Aorta (tissue), 5 donors: ENCODE measurements around the gene DPP8. TPM values are rescaled to one million over a fixed set of nuclear protein-coding genes. Genes with fewer than 3 reads are reported as not detected.
A peak's percentile ranks its signal among the peaks of the same experiment; 100 is the strongest.

Experiments
- ATAC-seq: fragments of 200-7000 bp; cut with Tn5 transposase; one replicate; pipeline ENCODE4 v1.9.1; 2022; ENCODE audit warnings: moderate library complexity; ENCODE audit not compliant: low FRiP score
- DNase-seq, 2 donors: peaks; one replicate each; pipeline ENCODE4 v3.0.0-alpha.2; 2020
- H3K27ac ChIP-seq, 2 donors: one replicate each; pipeline ENCODE4 v1.5.1; 2013; ENCODE audit warnings: low read length in 2 of 2, mild to moderate bottlenecking in 2 of 2, moderate library complexity in 2 of 2, control low read depth in 1 of 2, inconsistent platforms in 1 of 2, low read depth in 1 of 2
- H3K27me3 ChIP-seq, 2 donors: one replicate each; pipeline ENCODE4 v1.6.1; 2013; ENCODE audit warnings: control low read depth in 1 of 2, low read length in 1 of 2, mild to moderate bottlenecking in 1 of 2, moderate library complexity in 1 of 2; ENCODE audit not compliant: insufficient read depth in 2 of 2, control insufficient read depth in 1 of 2
- H3K36me3 ChIP-seq, 2 donors: one replicate each; pipeline ENCODE4 v1.6.1; 2013; ENCODE audit warnings: control low read depth in 1 of 2, low read length in 1 of 2, mild to moderate bottlenecking in 1 of 2; ENCODE audit not compliant: insufficient read depth in 2 of 2, control insufficient read depth in 1 of 2
- H3K4me1 ChIP-seq, 2 donors: one replicate each; pipeline ENCODE4 v1.6.1; 2013; ENCODE audit warnings: low read length in 2 of 2, control low read depth in 1 of 2, mild to moderate bottlenecking in 1 of 2, moderate library complexity in 1 of 2; ENCODE audit not compliant: insufficient read depth in 2 of 2, control insufficient read depth in 1 of 2
- H3K4me3 ChIP-seq, 2 donors: one replicate each; pipeline ENCODE4 v1.5.1; 2013; ENCODE audit warnings: low read length in 2 of 2, control low read depth in 1 of 2, mild to moderate bottlenecking in 1 of 2
- H3K9me3 ChIP-seq: one replicate; pipeline ENCODE4 v1.6.1; 2013; ENCODE audit warnings: mild to moderate bottlenecking, low read length; ENCODE audit not compliant: control insufficient read depth
- WGBS, 2 donors: extraction: QIAGEN DNeasy Blood & Tissue Kit; methylation state at CpG; one replicate each; pipeline ENCODE4 v1.1.7; 2013; 5-methylcytosine and 5-hydroxymethylcytosine counted together
- intact Hi-C, 2 donors: fragments of 100-400 bp; cut with DNase I; formaldehyde crosslinking; loops; one replicate each; pipeline versions ENCODE4 v1.14.2 to v1.15.0; 2022
- polyA plus RNA-seq, 2 donors: library from polyadenylated mRNA; stranded (reverse); fragments of 200-250 nt; gene quantifications; one replicate each; pipeline ENCODE4 v1.2.3, GENCODE V29; 2013
- total RNA-seq, 2 donors: library from RNA; stranded (reverse); fragmentation: NEBNext Ultra II Directional; extraction: Animal tissue kit (Norgen Biotek cat#: 25700); gene quantifications; one replicate each; pipeline ENCODE4 v1.2.1, GENCODE V29; 2021
- donor health status: healthy with polysubstance abuse.
- donor health status: Bipolar disorder and iron deficiency.
- donor health status: DM: no; HTN: no; CAD: no.
- donor health status: DM: no; HTN: no; CAD: no.
- donor health status: DM: yes; HTN: yes; CAD: no.

Gene DPP8
- total and polyA plus RNA-seq, 4 donors = 10.6 to 43.7 (median 25.6) TPM

GRCh38 chr15:65424683-65425082 is 92.8 kb downstream of the DPP8 start:
- no peaks in the 10 kb centered on the region for H3K36me3 ChIP-seq
- no peaks in the 10 kb centered on the region for H3K4me1 ChIP-seq
- intact Hi-C loops = no loop called here
- H3K27me3 ChIP-seq = no peaks in the 10 kb centered on the region
- ATAC-seq (no peak), DNase-seq (peak in 1 of 2 donors; percentile 31)
- H3K4me3 ChIP-seq = no peak overlapping the region
- no peak overlapping the region for H3K27ac ChIP-seq
- no peaks in the 10 kb centered on the region for H3K9me3 ChIP-seq
- 84 to 87% methylated on average over 5 of the region's 5 CpGs for WGBS, 2 donors

- DNase-seq (no peak), ATAC-seq (no peak)
- no peak overlapping the region for H3K4me3 ChIP-seq
- H3K27ac ChIP-seq = no peak overlapping the region
- H3K4me1 ChIP-seq = no peaks in the 10 kb centered on the region
- intact Hi-C loops = no loop called here
- H3K27me3 ChIP-seq = no peaks in the 10 kb centered on the region
- no peaks in the 10 kb centered on the region for H3K9me3 ChIP-seq
- H3K36me3 ChIP-seq = no peaks in the 10 kb centered on the region
- 89 to 92% methylated on average over 9 of the region's 9 CpGs for whole genome bisulfite sequencing, 2 donors
These were observed 93.4 kb downstream of the DPP8 start for GRCh38 chr15:65423976-65424679.

- H3K36me3 ChIP-seq = no peaks in the 10 kb centered on the region
- H3K27me3 ChIP-seq = no peaks in the 10 kb centered on the region
- H3K4me1 ChIP-seq = no peaks in the 10 kb centered on the region
- no peak overlapping the region for H3K27ac ChIP-seq
- no peak for ATAC-seq
- peak in 1 of 2 donors; percentile 68 for DNase-seq
- intact Hi-C loops = no loop called here
- no peaks in the 10 kb centered on the region for H3K9me3 ChIP-seq
- peak overlapping the region in 1 of 2 donors; percentile 48 for H3K4me3 ChIP-seq
- 30 to 37% methylated on average over 23 to 28 of the region's 28 CpGs for WGBS, 2 donors
These were observed 94.1 kb downstream of the DPP8 start for GRCh38 chr15:65423150-65423975.

- intact Hi-C loops = no loop called here
- no peaks in the 10 kb centered on the region for H3K27me3 ChIP-seq
These were observed 95.9 kb downstream of the DPP8 start for GRCh38 chr15:65421360-65422215.

GRCh38 chr15:65420975-65421359 is 96.5 kb downstream of the DPP8 start:
- intact Hi-C loops = no loop called here
- Histone ChIP-seq H3K9me3 (no peaks in the 10 kb centered on the region), H3K4me3 (no peak overlapping the region), H3K36me3 (no peaks in the 10 kb centered on the region), H3K27me3 (no peaks in the 10 kb centered on the region), H3K4me1 (no peaks in the 10 kb centered on the region), H3K27ac (no peak overlapping the region)
- 66 to 69% methylated on average over 17 of the region's 17 CpGs for WGBS, 2 donors
- peak in 1 of 2 donors; percentile 55 for DNase-seq
- ATAC-seq = no peak

More at GRCh38 chr15:65421360-65422215, 95.9 kb downstream of the DPP8 start:
- DNase-seq (peak; percentile 69 to 81), ATAC-seq (peak; percentile 55)
- H3K36me3 ChIP-seq = no peaks in the 10 kb centered on the region
- no peaks in the 10 kb centered on the region for H3K4me1 ChIP-seq
- H3K27ac ChIP-seq = no peak overlapping the region
- no peaks in the 10 kb centered on the region for H3K9me3 ChIP-seq
- H3K4me3 ChIP-seq = peak overlapping the region; percentile 5 to 48
- WGBS, 2 donors = 2 to 3% methylated on average over 39 of the region's 39 CpGs

GRCh38 chr15:65418596-65418995 is 98.9 kb downstream of the DPP8 start:
- 92 to 93% methylated on average over 2 of the region's 2 CpGs for WGBS, 2 donors
- DNase-seq = peak; percentile 1 to 13
- no peaks in the 10 kb centered on the region for H3K27me3 ChIP-seq
- H3K4me3 ChIP-seq = no peak overlapping the region
- H3K9me3 ChIP-seq = no peaks in the 10 kb centered on the region
- no peaks in the 10 kb centered on the region for H3K4me1 ChIP-seq
- no peaks in the 10 kb centered on the region for H3K36me3 ChIP-seq
- H3K27ac ChIP-seq = no peak overlapping the region
- intact Hi-C loops = no loop called here
- no peak for ATAC-seq

GRCh38 chr15:65416845-65417416 is 100.6 kb downstream of the DPP8 start:
- no peaks in the 10 kb centered on the region for H3K9me3 ChIP-seq
- H3K27me3 ChIP-seq = no peaks in the 10 kb centered on the region
- intact Hi-C loops = no loop called here
- ATAC-seq (no peak), DNase-seq (peak in 1 of 2 donors; percentile 48)
- no peaks in the 10 kb centered on the region for H3K36me3 ChIP-seq
- no peak overlapping the region for H3K4me3 ChIP-seq
- no peak overlapping the region for H3K27ac ChIP-seq
- no peaks in the 10 kb centered on the region for H3K4me1 ChIP-seq
- WGBS, 2 donors = 81 to 84% methylated on average over 8 of the region's 8 CpGs
